HCT116 (cell line): ENCODE results near the gene SLC6A11. TPM values are rescaled to one million over a fixed set of nuclear protein-coding genes. Genes with fewer than 3 reads are reported as not detected.

Experiments used
- ATAC-seq: fragments of 200-7000 bp; cut with Tn5 transposase; 2 replicates; pipeline ENCODE4 v1.9.1; 2020; ENCODE audit warnings: mild to moderate bottlenecking, moderate library complexity
- BruUV-seq: library from RNA; stranded (reverse); fragments of 400-500 nt; replicated peaks from 2 replicates; lab custom pipeline; 2021; lab: Mats Ljungman, UMichigan
- CTCF ChIA-PET: fragments of 300-600 bp; sonication (Branson Sonifier 250); formaldehyde crosslinking; loops from one replicate; lab custom pipeline; 2021; ENCODE audit warnings: antibody characterized with exemption; lab: Charles Lee
- POLR2A ChIA-PET: fragments of 300-600, 350-600 bp; sonication (Branson Sonifier 250); formaldehyde crosslinking; loops from one replicate; lab custom pipeline; 2021; ENCODE audit warnings: antibody characterized with exemption; lab: Charles Lee
- RAD21 ChIA-PET, 2 experiments: fragments of 300-600 bp; sonication (Branson Sonifier 250); formaldehyde crosslinking; loops; one replicate each; lab custom pipeline; 2023; ENCODE audit warnings: low total read pairs in 2 of 2; ENCODE audit not compliant: uncharacterized antibody in 2 of 2, unreplicated experiment in 2 of 2, low non-redundant PET in 1 of 2; lab: Charles Lee
- DNase-seq: peaks from one replicate; pipeline ENCODE4 v3.0.0-alpha.2; 2010; ENCODE audit warnings: low read depth, low spot score
- H2AFZ ChIP-seq: fragments of 200-600 bp; shearing (Covaris generic), sonication (generic); 2 replicates; pipeline ENCODE4 v1.6.1; 2017; ENCODE audit warnings: low read depth, mixed run types, mixed read lengths, antibody characterized with exemption, low read length; ENCODE audit not compliant: poor library complexity, severe bottlenecking
- H3K27ac ChIP-seq: 2 replicates; pipeline ENCODE4 v1.5.1; 2012; ENCODE audit warnings: low read depth, low read length
- H3K27me3 ChIP-seq: fragments of 200-600 bp; sonication (generic); 2 replicates; pipeline ENCODE4 v1.6.1; 2016; ENCODE audit warnings: mixed run types, low read length, mixed read lengths; ENCODE audit not compliant: insufficient read depth
- H3K36me3 ChIP-seq, 2 experiments: fragments of 200-500 bp in 1 of 2; fragments of 200-600 bp in 1 of 2; sonication (Bioruptor generic) in 1 of 2; sonication (generic) in 1 of 2; 2 replicates each; pipeline versions ENCODE4 v1.5.1 to v1.6.1; 2014 to 2016; ENCODE audit warnings: low read length in 2 of 2, inconsistent platforms in 1 of 2, mixed read lengths in 1 of 2, mixed run types in 1 of 2; ENCODE audit not compliant: insufficient read depth in 2 of 2, control insufficient read depth in 1 of 2
- H3K4me1 ChIP-seq, 2 experiments: fragments of 200-600 bp in 1 of 2; sonication (generic) in 1 of 2; 2 replicates each; pipeline versions ENCODE4 v1.5.1 to v1.6.1; 2012 to 2017; ENCODE audit warnings: low read length in 2 of 2, inconsistent platforms in 1 of 2, mild to moderate bottlenecking in 1 of 2, mixed read lengths in 1 of 2, mixed run types in 1 of 2, moderate library complexity in 1 of 2; ENCODE audit not compliant: insufficient read depth in 2 of 2, control insufficient read depth in 1 of 2
- H3K4me2 ChIP-seq: fragments of 200-600 bp; sonication (generic); 2 replicates; pipeline ENCODE4 v1.6.1; 2017; ENCODE audit warnings: mixed run types, low read length, mixed read lengths
- H3K4me3 ChIP-seq, 2 experiments: fragments of 200-600 bp in 1 of 2; sonication (generic) in 1 of 2; replicated peaks in 1 of 2; 2 replicates each; pipeline ENCODE4 v1.5.1; 2011 to 2016; ENCODE audit warnings: low read length in 2 of 2, control low read depth in 1 of 2, low read depth in 1 of 2, mild to moderate bottlenecking in 1 of 2, mixed read lengths in 1 of 2, mixed run types in 1 of 2
- H3K79me2 ChIP-seq: fragments of 200-600 bp; sonication (generic); 2 replicates; pipeline ENCODE4 v1.6.1; 2017; ENCODE audit warnings: mild to moderate bottlenecking, mixed run types, low read length, moderate library complexity, mixed read lengths; ENCODE audit not compliant: insufficient read depth
- H3K9ac ChIP-seq: fragments of 200-600 bp; sonication (generic); 2 replicates; pipeline ENCODE4 v1.6.1; 2016; ENCODE audit warnings: low read length, mixed read lengths
- H3K9me2 ChIP-seq: fragments of 200-600 bp; sonication (generic), shearing (Covaris generic); 2 replicates; pipeline ENCODE4 v1.6.1; 2017; ENCODE audit warnings: mixed run types, mild to moderate bottlenecking, moderate library complexity; ENCODE audit not compliant: insufficient read depth
- H3K9me3 ChIP-seq, 2 experiments: fragments of 200-500 bp in 1 of 2; fragments of 200-600 bp in 1 of 2; sonication (Bioruptor generic) in 1 of 2; sonication (generic) in 1 of 2; 2 replicates each; pipeline ENCODE4 v1.6.1; 2014 to 2017; ENCODE audit warnings: low read length in 2 of 2, mixed read lengths in 2 of 2, inconsistent platforms in 1 of 2, low read depth in 1 of 2, mild to moderate bottlenecking in 1 of 2, mixed run types in 1 of 2, moderate library complexity in 1 of 2; ENCODE audit not compliant: control insufficient read depth in 1 of 2, insufficient read depth in 1 of 2
- H4K20me1 ChIP-seq: fragments of 200-600 bp; sonication (generic), shearing (Covaris generic); 2 replicates; pipeline ENCODE4 v1.6.1; 2017; ENCODE audit warnings: mixed run types, mild to moderate bottlenecking, moderate library complexity; ENCODE audit not compliant: insufficient read depth
- EZH2 ChIP-seq: fragments of 200-600 bp; sonication (generic); IDR thresholded peaks from 2 replicates; pipeline ENCODE4 v1.6.1; 2017; ENCODE audit warnings: antibody characterized with exemption, mixed run types
- EZH2phosphoT487 ChIP-seq: fragments of 200-600 bp; IDR thresholded peaks from 2 replicates; pipeline ENCODE4 v1.6.1; 2018; ENCODE audit warnings: antibody characterized with exemption, borderline replicate concordance
- POLR2A ChIP-seq: IDR thresholded peaks from 2 replicates; pipeline ENCODE4 v1.7.0; 2011; ENCODE audit warnings: borderline replicate concordance; ENCODE audit not compliant: insufficient read depth, insufficient read length; ENCODE audit errors: extremely low read depth
- SIN3A ChIP-seq: IDR thresholded peaks from 2 replicates; pipeline ENCODE4 v1.6.1; 2012; ENCODE audit warnings: low read depth
- YY1 ChIP-seq: IDR thresholded peaks from 2 replicates; pipeline ENCODE4 v1.6.1; 2011; ENCODE audit warnings: low read length, low read depth, moderate library complexity, mild to moderate bottlenecking; ENCODE audit not compliant: insufficient replicate concordance; ENCODE audit errors: extremely low read depth
- ZBTB33 ChIP-seq: IDR thresholded peaks from 2 replicates; pipeline ENCODE4 v1.6.1; 2011; ENCODE audit warnings: mild to moderate bottlenecking, low read length, moderate library complexity; ENCODE audit not compliant: insufficient replicate concordance; ENCODE audit errors: extremely low read depth
- ZFX ChIP-seq: fragments of 450-650 bp; IDR thresholded peaks from 2 replicates; pipeline ENCODE4 v1.6.1; 2017
- intact Hi-C: fragments of 100-400 bp; cut with micrococcal nuclease; formaldehyde crosslinking; loops from 2 replicates; pipeline ENCODE4 v1.10.0; 2022
- total RNA-seq: library from RNA; stranded (reverse); gene quantifications from one replicate; pipeline ENCODE4 v1.2.1, GENCODE V29; 2021; ENCODE audit not compliant: unreplicated experiment

The SLC6A11 gene
- total RNA-seq, 1 experiment from 2014 or later, result not detected

DNA sequence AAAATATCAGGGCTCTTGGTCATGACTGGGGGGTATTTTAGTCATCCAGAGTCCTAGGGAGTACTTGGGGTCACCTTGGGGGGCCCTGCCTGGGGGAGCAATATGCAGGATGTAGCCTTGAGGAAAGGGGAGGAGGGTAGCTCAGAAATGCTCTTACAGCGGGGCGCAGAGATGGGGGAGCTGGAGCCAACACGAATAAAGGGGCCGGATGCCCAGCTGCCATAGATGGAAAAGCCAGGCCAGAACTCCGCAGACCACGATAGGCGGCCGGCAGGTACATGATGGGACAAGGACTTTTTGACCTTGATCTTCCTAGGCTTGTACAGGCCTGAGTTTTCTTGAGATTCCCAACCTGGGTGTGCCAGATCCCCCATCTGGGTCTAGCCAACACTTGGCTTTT, 128.8 kb downstream of the SLC6A11 start:
- no peak overlapping the region for H3K27ac ChIP-seq
- intact Hi-C loops, result loop anchor here (1.0 to 10.0 kb wide), 2 partner anchors 114 to 260 kb away; no protein-coding TSS in a partner anchor
- no peaks in the 10 kb centered on the region; the same call in 1 of the 2 replicates for H3K27me3 ChIP-seq
- TF ChIP-seq POLR2A (no peak), EZH2 (no peak), EZH2phosphoT487 (no peak), ZBTB33 (no peak), YY1 (no peak), ZFX (no peak), SIN3A (no peak)
- H3K36me3 ChIP-seq, result no peaks in the 10 kb centered on the region
- H3K4me3 ChIP-seq, result no peak overlapping the region
- ATAC-seq (no peak), DNase-seq (no peak)
- no TSS peak for BruUV-seq
- H4K20me1 ChIP-seq, result no peaks in the 10 kb centered on the region
- no peak overlapping the region for H3K4me2 ChIP-seq
- H3K9me2 ChIP-seq, result no peaks in the 10 kb centered on the region
- no peaks in the 10 kb centered on the region for H3K4me1 ChIP-seq
- H3K79me2 ChIP-seq, result no peaks in the 10 kb centered on the region
- H3K9ac ChIP-seq, result no peak overlapping the region
- H3K9me3 ChIP-seq, result peaks cover 0 to 8% of the 10 kb centered on the region in 2 experiments; a peak in 1 of 4 replicates
- ChIA-PET POLR2A (no interaction called here), RAD21 (interaction anchor here in 1 of 2 experiments (1.5 kb wide), 1 partner anchor 115 kb away, joined by 5 read pairs; no protein-coding TSS in a partner anchor), CTCF (interaction anchor here (2.1 to 3.8 kb wide), 2 partner anchors 22 to 115 kb away, joined by 7 to 17 read pairs; no protein-coding TSS in a partner anchor)
- H2AFZ ChIP-seq, result no peak overlapping the region
